IMR-90 (cell line): ENCODE data around the gene DOCK2. TPM values are rescaled to one million over a fixed set of nuclear protein-coding genes. Genes with fewer than 3 reads are reported as not detected.

Experiments used
- ATAC-seq: fragments of 200-7000 bp; cut with Tn5 transposase; 2 replicates; pipeline ENCODE4 v1.9.1; 2020; ENCODE audit warnings: low read depth, mild to moderate bottlenecking, moderate library complexity
- BruUV-seq: library from RNA; stranded (reverse); fragments of 400-500 nt; replicated peaks from 2 replicates; lab custom pipeline; 2021; lab: Mats Ljungman, UMichigan
- CTCF ChIA-PET: fragments of 300-600 bp; formaldehyde crosslinking; extraction: SDS; loops from one replicate; lab custom pipeline; 2021; ENCODE audit warnings: antibody characterized with exemption; lab: Yijun Ruan, JAX
- POLR2A ChIA-PET: fragments of 300-600 bp; sonication (Branson Sonifier 250); formaldehyde crosslinking; loops from one replicate; lab custom pipeline; 2022; ENCODE audit warnings: antibody characterized with exemption; ENCODE audit not compliant: unreplicated experiment; lab: Charles Lee
- DNase-seq: peaks from one replicate; pipeline ENCODE4 v3.0.0; 2013
- H2AFZ ChIP-seq: replicated peaks from 2 replicates; pipeline ENCODE3; 2013; ENCODE audit warnings: low read length, mild to moderate bottlenecking; ENCODE audit not compliant: poor library complexity
- H2AK5ac ChIP-seq: 2 replicates; pipeline ENCODE4 v1.6.1; 2013; ENCODE audit warnings: low read depth, low read length, inconsistent platforms
- H2AK9ac ChIP-seq: replicated peaks from 2 replicates; pipeline ENCODE3; 2013; ENCODE audit warnings: mild to moderate bottlenecking, low read depth, low read length, moderate library complexity; ENCODE audit not compliant: poor library complexity
- H2BK120ac ChIP-seq: 2 replicates; pipeline ENCODE4 v1.6.1; 2013; ENCODE audit warnings: low read depth, low read length, inconsistent platforms
- H2BK15ac ChIP-seq: 3 replicates; pipeline ENCODE4 v1.6.1; 2013; ENCODE audit warnings: low read depth, low read length, inconsistent platforms
- H2BK20ac ChIP-seq: 2 replicates; pipeline ENCODE4 v1.6.1; 2013; ENCODE audit warnings: low read depth, mild to moderate bottlenecking, inconsistent platforms, low read length, moderate library complexity
- H2BK5ac ChIP-seq: 2 replicates; pipeline ENCODE4 v1.6.1; 2013; ENCODE audit warnings: mild to moderate bottlenecking, low read depth, low read length, inconsistent platforms; ENCODE audit not compliant: poor library complexity, severe bottlenecking
- H3K14ac ChIP-seq: replicated peaks from 2 replicates; pipeline ENCODE4 v1.6.1; 2013; ENCODE audit warnings: low read depth, low read length, inconsistent platforms
- H3K18ac ChIP-seq: 2 replicates; pipeline ENCODE4 v1.6.1; 2013; ENCODE audit warnings: low read depth, low read length, control low read depth
- H3K23ac ChIP-seq: 2 replicates; pipeline ENCODE4 v1.6.1; 2013; ENCODE audit warnings: low read depth, low read length, inconsistent platforms
- H3K27ac ChIP-seq: 2 replicates; pipeline ENCODE4 v1.5.1; 2013; ENCODE audit warnings: mild to moderate bottlenecking, control low read depth, low read length; ENCODE audit not compliant: insufficient read depth
- H3K27me3 ChIP-seq: 2 replicates; pipeline ENCODE4 v1.6.1; 2013; ENCODE audit warnings: low read length; ENCODE audit not compliant: control insufficient read depth, insufficient read depth
- H3K36me3 ChIP-seq: 2 replicates; pipeline ENCODE4 v1.6.1; 2013; ENCODE audit warnings: low read length, mixed read lengths; ENCODE audit not compliant: control insufficient read depth, insufficient read depth
- H3K4ac ChIP-seq: 2 replicates; pipeline ENCODE4 v1.6.1; 2013; ENCODE audit warnings: low read depth, low read length, inconsistent platforms
- H3K4me1 ChIP-seq: 2 replicates; pipeline ENCODE4 v1.6.1; 2013; ENCODE audit warnings: low read length, mixed read lengths; ENCODE audit not compliant: control insufficient read depth, insufficient read depth
- H3K4me2 ChIP-seq: 2 replicates; pipeline ENCODE4 v1.6.1; 2013; ENCODE audit warnings: low read depth, mild to moderate bottlenecking, control low read depth, low read length, moderate library complexity
- H3K4me3 ChIP-seq: 2 replicates; pipeline ENCODE4 v1.5.1; 2013; ENCODE audit warnings: low read depth, mild to moderate bottlenecking, control low read depth, low read length, moderate library complexity; ENCODE audit not compliant: insufficient read depth
- H3K56ac ChIP-seq: 2 replicates; pipeline ENCODE4 v1.6.1; 2013; ENCODE audit warnings: low read length, inconsistent platforms; ENCODE audit not compliant: insufficient read depth; ENCODE audit errors: extremely low read depth
- H3K79me1 ChIP-seq, 2 experiments: 2 replicates each; pipeline ENCODE4 v1.6.1; 2013; ENCODE audit warnings: low read length in 2 of 2, inconsistent platforms in 1 of 2, low read depth in 1 of 2
- H3K9ac ChIP-seq: 2 replicates; pipeline ENCODE4 v1.6.1; 2013; ENCODE audit warnings: low read depth, low read length, control low read depth
- H3K9me1 ChIP-seq: 2 replicates; pipeline ENCODE4 v1.6.1; 2013; ENCODE audit warnings: low read length, inconsistent platforms; ENCODE audit not compliant: insufficient read depth
- H3K9me3 ChIP-seq: 2 replicates; pipeline ENCODE4 v1.6.1; 2013; ENCODE audit warnings: low read length; ENCODE audit not compliant: control insufficient read depth, insufficient read depth
- H4K20me1 ChIP-seq: 2 replicates; pipeline ENCODE4 v1.6.1; 2013; ENCODE audit warnings: low read length, inconsistent platforms; ENCODE audit not compliant: insufficient read depth
- H4K5ac ChIP-seq: 2 replicates; pipeline ENCODE4 v1.6.1; 2013; ENCODE audit warnings: mild to moderate bottlenecking, low read depth, low read length, control low read depth
- H4K8ac ChIP-seq, 2 experiments: 2 replicates each; pipeline ENCODE4 v1.6.1; 2013; ENCODE audit warnings: low read depth in 2 of 2, low read length in 2 of 2, control low read depth in 1 of 2, inconsistent platforms in 1 of 2
- H4K91ac ChIP-seq: 2 replicates; pipeline ENCODE4 v1.6.1; 2013; ENCODE audit warnings: low read depth, low read length, inconsistent platforms; ENCODE audit not compliant: insufficient read depth
- BHLHE40 ChIP-seq: fragments of 150-350 bp; IDR thresholded peaks from 2 replicates; pipeline ENCODE4 v1.6.1; 2016; ENCODE audit warnings: mild to moderate bottlenecking, low read depth, low read length
- CEBPB ChIP-seq: IDR thresholded peaks from 2 replicates; pipeline ENCODE4 v1.6.1; 2012; ENCODE audit warnings: low read depth, low read length, improper control_type of control experiment
- CHD1 ChIP-seq: IDR thresholded peaks from 2 replicates; pipeline ENCODE4 v1.6.1; 2012; ENCODE audit warnings: low read depth, low read length, improper control_type of control experiment
- CTCF ChIP-seq: conservative IDR thresholded peaks from 2 replicates; pipeline ENCODE4 v1.5.1; 2012; ENCODE audit warnings: mild to moderate bottlenecking, low read depth, low read length, improper control_type of control experiment
- FOS ChIP-seq: fragments of 150-350 bp; IDR thresholded peaks from 2 replicates; pipeline ENCODE4 v1.6.1; 2016; ENCODE audit warnings: low read depth, low read length
- MAZ ChIP-seq: IDR thresholded peaks from 2 replicates; pipeline ENCODE4 v1.6.1; 2012; ENCODE audit warnings: low read depth, mild to moderate bottlenecking, low read length, improper control_type of control experiment, moderate library complexity, borderline replicate concordance
- MXI1 ChIP-seq: IDR thresholded peaks from 2 replicates; pipeline ENCODE4 v1.6.1; 2012; ENCODE audit warnings: low read depth, mild to moderate bottlenecking, low read length, moderate library complexity, borderline replicate concordance
- NFE2L2 ChIP-seq: fragments of 150-350 bp; IDR thresholded peaks from 2 replicates; pipeline ENCODE4 v1.6.1; 2016; ENCODE audit warnings: low read depth, mild to moderate bottlenecking, low read length
- RAD21 ChIP-seq: IDR thresholded peaks from 2 replicates; pipeline ENCODE4 v1.6.1; 2012; ENCODE audit warnings: low read length, improper control_type of control experiment
- RFX5 ChIP-seq: IDR thresholded peaks from 2 replicates; pipeline ENCODE4 v1.8.0; 2012; ENCODE audit warnings: low read depth, mild to moderate bottlenecking, low read length, moderate library complexity
- SMC3 ChIP-seq: fragments of 150-350 bp; IDR thresholded peaks from 2 replicates; pipeline ENCODE4 v1.6.1; 2016; ENCODE audit warnings: low read depth, mild to moderate bottlenecking, antibody characterized with exemption, low read length, moderate library complexity
- dilution Hi-C: fragments of 300-500 bp; cut with HindIII; formaldehyde crosslinking; loops from one replicate; pipeline ENCODE4 v1.14.3; 2018; ENCODE audit warnings: low sequenced_read_pairs; ENCODE audit not compliant: unreplicated experiment
- in situ Hi-C: fragments of 300-500 bp; cut with MboI; formaldehyde crosslinking; loops from 3 replicates; pipeline ENCODE4 v1.14.3; 2019; ENCODE audit warnings: low sequenced_read_pairs, inconsistent platforms, mixed read lengths
- intact Hi-C: fragments of 100-400 bp; cut with micrococcal nuclease; formaldehyde crosslinking; loops from 2 replicates; pipeline ENCODE4 v1.10.0; 2022
- polyA plus RNA-seq, 3 experiments: library from polyadenylated mRNA; depleted of rRNA; stranded (reverse); fragments of >200 nt; gene quantifications; 2 replicates each; pipeline ENCODE4 v1.2.3, GENCODE V29; 2012; ENCODE audit warnings: low replicate concordance in 1 of 3
- total RNA-seq: library from RNA; depleted of rRNA; stranded (reverse); fragments of >200 nt; gene quantifications from 2 replicates; pipeline ENCODE4 v1.2.3, GENCODE V29; 2012
- TF ChIP-seq, protein P1 (sequence below): fragments of 150-350 bp; IDR thresholded peaks from 2 replicates; pipeline ENCODE4 v1.6.1; 2017; ENCODE audit warnings: mild to moderate bottlenecking, antibody characterized with exemption, low read length, low read depth
- TF ChIP-seq, protein P2 (sequence below): fragments of 150-350 bp; IDR thresholded peaks from 2 replicates; pipeline ENCODE4 v1.6.1; 2016; ENCODE audit warnings: low read depth, mild to moderate bottlenecking, low read length, moderate library complexity, borderline replicate concordance

The DOCK2 gene
- total and polyA plus RNA-seq, 2 of the 4 experiments (the other 2 are of a cell fraction) = 0.72 to 3.0 TPM

GRCh38 chr5:169602535-169602934, 34.5 kb upstream of the DOCK2 start:
- H2BK5ac ChIP-seq = peak overlapping the region; percentile 71
- intact Hi-C loops = no loop called here
- no peak overlapping the region for H2BK15ac ChIP-seq
- no peak for TF ChIP-seq CTCF
- no peak for TF ChIP-seq SMC3
- TF ChIP-seq MAZ = no peak
- TF ChIP-seq BHLHE40 = no peak
- no peak for TF ChIP-seq CEBPB
- no peak for TF ChIP-seq RFX5
- TF ChIP-seq, protein P1, sequence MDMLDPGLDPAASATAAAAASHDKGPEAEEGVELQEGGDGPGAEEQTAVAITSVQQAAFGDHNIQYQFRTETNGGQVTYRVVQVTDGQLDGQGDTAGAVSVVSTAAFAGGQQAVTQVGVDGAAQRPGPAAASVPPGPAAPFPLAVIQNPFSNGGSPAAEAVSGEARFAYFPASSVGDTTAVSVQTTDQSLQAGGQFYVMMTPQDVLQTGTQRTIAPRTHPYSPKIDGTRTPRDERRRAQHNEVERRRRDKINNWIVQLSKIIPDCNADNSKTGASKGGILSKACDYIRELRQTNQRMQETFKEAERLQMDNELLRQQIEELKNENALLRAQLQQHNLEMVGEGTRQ = no peak
- TF ChIP-seq, protein P2, sequence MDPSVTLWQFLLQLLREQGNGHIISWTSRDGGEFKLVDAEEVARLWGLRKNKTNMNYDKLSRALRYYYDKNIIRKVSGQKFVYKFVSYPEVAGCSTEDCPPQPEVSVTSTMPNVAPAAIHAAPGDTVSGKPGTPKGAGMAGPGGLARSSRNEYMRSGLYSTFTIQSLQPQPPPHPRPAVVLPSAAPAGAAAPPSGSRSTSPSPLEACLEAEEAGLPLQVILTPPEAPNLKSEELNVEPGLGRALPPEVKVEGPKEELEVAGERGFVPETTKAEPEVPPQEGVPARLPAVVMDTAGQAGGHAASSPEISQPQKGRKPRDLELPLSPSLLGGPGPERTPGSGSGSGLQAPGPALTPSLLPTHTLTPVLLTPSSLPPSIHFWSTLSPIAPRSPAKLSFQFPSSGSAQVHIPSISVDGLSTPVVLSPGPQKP = no peak
- no peak for TF ChIP-seq CHD1
- TF ChIP-seq RAD21 = no peak
- TF ChIP-seq NFE2L2 = no peak
- no peak for TF ChIP-seq MXI1
- no peak for TF ChIP-seq FOS
- no peak overlapping the region for H3K27ac ChIP-seq
- H3K4me3 ChIP-seq = no peak overlapping the region
- H2AFZ ChIP-seq = no peak overlapping the region
- H2AK5ac ChIP-seq = no peak overlapping the region
- H3K36me3 ChIP-seq = peaks cover 11% of the 10 kb centered on the region
- ChIA-PET CTCF (no interaction called here), POLR2A (no interaction called here)
- H2AK9ac ChIP-seq = no peak overlapping the region
- no peak overlapping the region for H4K91ac ChIP-seq
- no peaks in the 10 kb centered on the region for H3K27me3 ChIP-seq
- ATAC-seq (peak; percentile 79), DNase-seq (peak; percentile 81)
- H4K5ac ChIP-seq = peak overlapping the region; percentile 17; the same call in 1 of the 2 replicates
- no TSS peak for BruUV-seq
- dilution Hi-C loops = no loop called here
- no peak overlapping the region; a peak in 1 of 4 replicates for H4K8ac ChIP-seq
- no peak overlapping the region for H3K56ac ChIP-seq
- in situ Hi-C loops = no loop called here
- no peak overlapping the region for H3K23ac ChIP-seq
- H3K79me1 ChIP-seq = peaks cover 2 to 4% of the 10 kb centered on the region in 2 experiments; a peak in 3 of 4 replicates
- H3K4ac ChIP-seq = no peak overlapping the region
- H3K9me3 ChIP-seq = no peaks in the 10 kb centered on the region
- no peak overlapping the region; the same call in 1 of the 2 replicates for H3K4me2 ChIP-seq
- 0 out of 2 replicates have a peak overlapping the region, but pooled peaks have one; percentile 71 for H3K14ac ChIP-seq
- H3K4me1 ChIP-seq = peaks cover 5% of the 10 kb centered on the region
- H2BK120ac ChIP-seq = no peak overlapping the region
- no peak overlapping the region for H3K9ac ChIP-seq
- H4K20me1 ChIP-seq = no peaks in the 10 kb centered on the region
- no peaks in the 10 kb centered on the region for H3K9me1 ChIP-seq
- H2BK20ac ChIP-seq = no peak overlapping the region
- H3K18ac ChIP-seq = no peak overlapping the region; the same call in 1 of the 2 replicates
